Measurements from ENCODE around the gene XRCC4.

XRCC4 gene

GRCh38 chr5:83396662-83397061 lies 319.3 kb downstream of the XRCC4 start:
- DNase-seq: no peak

GRCh38 chr5:83397658-83398057 lies 320.3 kb downstream of the XRCC4 start:
- DNase-seq: no peak

- no peak for DNase-seq
Observed at GRCh38 chr5:83400241-83400640, 322.9 kb downstream of the XRCC4 start.

GRCh38 chr5:83400701-83401100 lies 323.4 kb downstream of the XRCC4 start:
- DNase-seq: no peak

- DNase-seq: no peak
Observed at GRCh38 chr5:83401122-83401731, 323.9 kb downstream of the XRCC4 start.

- no peak for DNase-seq
Observed at GRCh38 chr5:83401775-83402174, 324.4 kb downstream of the XRCC4 start.
